ENCODE measurements around the gene KRT24.

DNA sequence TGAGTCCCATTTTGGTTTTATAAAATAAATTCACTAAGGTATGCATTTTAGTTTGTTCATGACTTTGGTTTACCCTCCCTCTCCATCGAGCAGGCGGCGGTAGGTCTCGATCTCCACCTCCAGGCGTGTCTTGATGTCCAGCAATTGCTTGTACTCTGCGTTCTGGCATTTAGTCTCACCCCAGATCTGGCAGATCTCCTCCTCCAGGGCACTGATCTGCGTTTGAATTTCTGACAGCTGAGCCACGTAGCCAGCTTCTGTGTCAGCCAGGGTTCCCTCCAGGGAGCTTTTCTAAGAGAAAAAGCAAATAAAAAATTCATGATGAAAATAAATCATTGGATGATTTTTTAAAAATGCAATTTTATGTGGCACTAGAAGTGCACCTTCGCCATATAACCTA lies 4.2 kb downstream of the KRT24 start:
- TF ChIP-seq EZH2 (optimal IDR thresholded peaks at IDR 0.05; ENCODE audit: low read depth, low read length) = no peak
- TF ChIP-seq, protein P1, sequence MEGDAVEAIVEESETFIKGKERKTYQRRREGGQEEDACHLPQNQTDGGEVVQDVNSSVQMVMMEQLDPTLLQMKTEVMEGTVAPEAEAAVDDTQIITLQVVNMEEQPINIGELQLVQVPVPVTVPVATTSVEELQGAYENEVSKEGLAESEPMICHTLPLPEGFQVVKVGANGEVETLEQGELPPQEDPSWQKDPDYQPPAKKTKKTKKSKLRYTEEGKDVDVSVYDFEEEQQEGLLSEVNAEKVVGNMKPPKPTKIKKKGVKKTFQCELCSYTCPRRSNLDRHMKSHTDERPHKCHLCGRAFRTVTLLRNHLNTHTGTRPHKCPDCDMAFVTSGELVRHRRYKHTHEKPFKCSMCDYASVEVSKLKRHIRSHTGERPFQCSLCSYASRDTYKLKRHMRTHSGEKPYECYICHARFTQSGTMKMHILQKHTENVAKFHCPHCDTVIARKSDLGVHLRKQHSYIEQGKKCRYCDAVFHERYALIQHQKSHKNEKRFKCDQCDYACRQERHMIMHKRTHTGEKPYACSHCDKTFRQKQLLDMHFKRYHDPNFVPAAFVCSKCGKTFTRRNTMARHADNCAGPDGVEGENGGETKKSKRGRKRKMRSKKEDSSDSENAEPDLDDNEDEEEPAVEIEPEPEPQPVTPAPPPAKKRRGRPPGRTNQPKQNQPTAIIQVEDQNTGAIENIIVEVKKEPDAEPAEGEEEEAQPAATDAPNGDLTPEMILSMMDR (IDR thresholded peaks at IDR 0.05; ENCODE audit: low read length) = no peak
- TF ChIP-seq EZH2phosphoT487 (IDR thresholded peaks at IDR 0.05; ENCODE audit: low read length) = no peak
